DND-41 (cell line): ENCODE data around the gene PRKCD.

Experiments
- EZH2 ChIP-seq: IDR thresholded peaks from 3 replicates; pipeline ENCODE4 v1.6.1; 2012; ENCODE audit warnings: borderline replicate concordance, low read depth, mild to moderate bottlenecking, moderate library complexity, low read length, inconsistent platforms; ENCODE audit not compliant: severe bottlenecking
- TF ChIP-seq, protein P1 (sequence below): IDR thresholded peaks from 2 replicates; pipeline ENCODE4 v1.5.1; 2012; ENCODE audit warnings: borderline replicate concordance, low read length, moderate library complexity, mild to moderate bottlenecking; ENCODE audit not compliant: poor library complexity, severe bottlenecking; ENCODE audit errors: extremely low read depth

DNA sequence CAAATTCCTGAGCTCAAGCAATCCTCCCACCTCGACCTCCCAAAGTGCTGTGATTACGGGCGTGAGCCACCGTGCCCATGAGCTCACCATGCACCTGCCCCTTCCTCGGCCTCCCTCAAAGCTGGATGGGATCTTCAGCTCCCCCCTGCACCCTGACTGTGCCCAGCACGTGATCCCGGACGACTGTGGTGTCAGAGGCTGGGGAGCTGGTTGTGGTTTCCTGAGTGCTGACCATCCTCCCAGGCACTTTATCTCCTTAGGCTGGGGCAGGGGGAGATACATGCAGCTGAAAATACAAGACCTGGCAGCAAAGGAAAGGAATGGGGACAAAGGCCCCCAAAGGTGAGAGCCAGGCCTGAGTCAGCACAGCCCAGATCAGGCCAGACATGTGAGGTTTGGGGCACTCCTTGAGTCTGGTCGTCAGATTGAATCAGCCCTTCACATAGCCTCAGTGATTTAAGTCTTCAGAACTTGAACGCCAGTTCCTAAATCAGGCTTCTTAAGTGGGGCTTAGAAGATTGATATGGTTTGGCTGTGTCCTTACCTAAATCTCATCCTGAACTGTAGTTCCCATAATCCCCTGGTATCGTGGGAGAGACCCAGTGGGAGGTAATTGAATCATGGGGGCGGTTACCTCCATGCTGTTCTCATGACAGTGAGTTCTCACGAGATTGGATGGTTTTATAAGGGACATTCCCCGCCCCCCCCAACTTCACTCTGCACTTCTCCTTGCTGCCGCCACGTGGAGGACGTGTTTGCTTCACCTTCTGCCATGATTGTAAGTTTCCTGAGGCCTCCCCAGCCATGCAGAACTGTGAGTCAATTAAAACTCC, 35.8 kb downstream of the PRKCD start:
- TF ChIP-seq, protein P1, sequence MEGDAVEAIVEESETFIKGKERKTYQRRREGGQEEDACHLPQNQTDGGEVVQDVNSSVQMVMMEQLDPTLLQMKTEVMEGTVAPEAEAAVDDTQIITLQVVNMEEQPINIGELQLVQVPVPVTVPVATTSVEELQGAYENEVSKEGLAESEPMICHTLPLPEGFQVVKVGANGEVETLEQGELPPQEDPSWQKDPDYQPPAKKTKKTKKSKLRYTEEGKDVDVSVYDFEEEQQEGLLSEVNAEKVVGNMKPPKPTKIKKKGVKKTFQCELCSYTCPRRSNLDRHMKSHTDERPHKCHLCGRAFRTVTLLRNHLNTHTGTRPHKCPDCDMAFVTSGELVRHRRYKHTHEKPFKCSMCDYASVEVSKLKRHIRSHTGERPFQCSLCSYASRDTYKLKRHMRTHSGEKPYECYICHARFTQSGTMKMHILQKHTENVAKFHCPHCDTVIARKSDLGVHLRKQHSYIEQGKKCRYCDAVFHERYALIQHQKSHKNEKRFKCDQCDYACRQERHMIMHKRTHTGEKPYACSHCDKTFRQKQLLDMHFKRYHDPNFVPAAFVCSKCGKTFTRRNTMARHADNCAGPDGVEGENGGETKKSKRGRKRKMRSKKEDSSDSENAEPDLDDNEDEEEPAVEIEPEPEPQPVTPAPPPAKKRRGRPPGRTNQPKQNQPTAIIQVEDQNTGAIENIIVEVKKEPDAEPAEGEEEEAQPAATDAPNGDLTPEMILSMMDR, result no peak
- TF ChIP-seq EZH2, result no peak
